Myocyte (in vitro differentiated cells): ENCODE measurements around the gene C1RL. TPM values are rescaled to one million over a fixed set of nuclear protein-coding genes. Genes with fewer than 3 reads are reported as not detected.
"Not testable (repeated sequence)": the region's sequence is repeated elsewhere in the genome, so short reads cannot be mapped to it uniquely, and the experiment has no call there.

Source experiments
- DNase-seq: peaks from one replicate; pipeline ENCODE4 v3.0.0-alpha.2; 2012; ENCODE audit warnings: low read depth
- total RNA-seq: library from RNA; depleted of rRNA; stranded (reverse); fragments of >200 nt; gene quantifications from 2 replicates; pipeline ENCODE4 v1.2.3, GENCODE V29; 2014

The C1RL gene
- total RNA-seq, 1 donor from 2014 or later: 12.1 TPM

- DNase-seq: no peak
These were observed 43.9 kb downstream of the C1RL start for GRCh38 chr12:7065073-7065623.

- no peak for DNase-seq
These were observed 44.5 kb downstream of the C1RL start for GRCh38 chr12:7064516-7064915.

- no peak for DNase-seq
These were observed 47.4 kb downstream of the C1RL start for GRCh38 chr12:7061596-7061995.

GRCh38 chr12:7061138-7061537, 47.9 kb downstream of the C1RL start:
- DNase-seq: no peak

- DNase-seq: peak; percentile 97
These were observed 48.6 kb downstream of the C1RL start, which contains the start of gene C1S for GRCh38 chr12:7060353-7060954. TSS of gene C1S (plus strand) at chr12:7060718. CDS start at chr12:7061913, 1,195 bp downstream.

GRCh38 chr12:7059780-7060179, 49.2 kb downstream of the C1RL start:
- DNase-seq: no peak

- no peak for DNase-seq
These were observed 50.1 kb downstream of the C1RL start for GRCh38 chr12:7058850-7059395.

GRCh38 chr12:7058163-7058845, 50.7 kb downstream of the C1RL start:
- no peak for DNase-seq

- DNase-seq: not testable (repeated sequence)
These were observed 53.3 kb downstream of the C1RL start for GRCh38 chr12:7055736-7056135.

GRCh38 chr12:7054925-7055324, 54.1 kb downstream of the C1RL start:
- no peak for DNase-seq

- DNase-seq: not testable (repeated sequence)
These were observed 59.0 kb downstream of the C1RL start for GRCh38 chr12:7049973-7050372.

- not testable (repeated sequence) for DNase-seq
These were observed 59.5 kb downstream of the C1RL start for GRCh38 chr12:7049445-7049951.

- no peak for DNase-seq
These were observed 61.7 kb downstream of the C1RL start for GRCh38 chr12:7047306-7047705.

GRCh38 chr12:7046383-7047105, 62.5 kb downstream of the C1RL start:
- no peak for DNase-seq

GRCh38 chr12:7045913-7046312, 63.1 kb downstream of the C1RL start:
- no peak for DNase-seq

Other genes starting within 250 kb of the C1RL start
- 1,115 and 1,161 TPM in 2 replicates for gene TPI1, start 241.7 kb downstream of the C1RL start, total RNA-seq
- 9.5 and 10.0 TPM in 2 replicates for gene SPSB2, start 235.9 kb downstream of the C1RL start, total RNA-seq
- gene LRRC23, start 204.4 kb downstream of the C1RL start, total RNA-seq: 11.1 and 12.1 TPM in 2 replicates
- gene ENO2, start 194.6 kb downstream of the C1RL start, total RNA-seq: 9.0 and 9.9 TPM in 2 replicates
- 11.3 and 15.2 TPM in 2 replicates for gene ATN1, start 181.3 kb downstream of the C1RL start, total RNA-seq
- gene RNU7-1, start 165.4 kb downstream of the C1RL start, total RNA-seq: not detected in 2 replicates
- 116 and 166 TPM in 2 replicates for gene C12orf57, start 165.2 kb downstream of the C1RL start, total RNA-seq
- 1.5 TPM in 1 of 2 replicates, not detected in the other for gene PTPN6, start 157.9 kb downstream of the C1RL start, total RNA-seq
- gene PHB2, start 138.6 kb downstream of the C1RL start, total RNA-seq: 222 and 275 TPM in 2 replicates
- 33.3 and 52.3 TPM in 2 replicates for gene EMG1, start 138.3 kb downstream of the C1RL start, total RNA-seq
- gene LPCAT3, start 90.7 kb downstream of the C1RL start, total RNA-seq: 55.7 and 79.8 TPM in 2 replicates
- gene C1S, start 48.5 kb downstream of the C1RL start, total RNA-seq: 85.7 and 119 TPM in 2 replicates
- gene C1R, start 16.8 kb downstream of the C1RL start, total RNA-seq: 203 and 282 TPM in 2 replicates
- gene RBP5, start 19.7 kb upstream of the C1RL start, total RNA-seq: not detected in 2 replicates
- gene CLSTN3, start 21.2 kb upstream of the C1RL start, total RNA-seq: 8.9 and 18.0 TPM in 2 replicates
- gene PEX5, start 80.5 kb upstream of the C1RL start, total RNA-seq: 50.0 and 54.9 TPM in 2 replicates
- gene ACSM4, start 194.9 kb upstream of the C1RL start, total RNA-seq: not detected in 2 replicates